ENCODE measurements around the gene CEP89. TPM values are rescaled to one million over a fixed set of nuclear protein-coding genes. Genes with fewer than 3 reads are reported as not detected.
A peak's percentile ranks its signal among the peaks of the same experiment; 100 is the strongest.

CEP89 gene
- total and polyA plus RNA-seq, 8 donors, result 5.7 to 11.0 (median 6.9) TPM

GRCh38 chr19:32924200-32924599, 47.6 kb downstream of the CEP89 start:
- peaks cover 0 to 24% (median 0%) of the 10 kb centered on the region in 3 donors for H3K36me3 ChIP-seq
- H3K27ac ChIP-seq, result no peak overlapping the region
- FAIRE-seq (no peak), ATAC-seq (peak in 2 of 4 donors; percentile 19 to 70), DNase-seq (no peak)
- no peaks in the 10 kb centered on the region for H3K27me3 ChIP-seq
- TF ChIP-seq CTCF (IDR thresholded peaks at IDR 0.05), result no peak
- intact Hi-C loops (cut with DNase I), result no loop called here
- no peaks in the 10 kb centered on the region for H3K4me1 ChIP-seq
- WGBS, 2 donors, result 96 to 100% methylated on average over 6 of the region's 6 CpGs
- H3K9me3 ChIP-seq, result no peaks in the 10 kb centered on the region
- no peak overlapping the region for H3K4me3 ChIP-seq

- Histone ChIP-seq H3K4me3 (no peak overlapping the region), H3K4me1 (no peaks in the 10 kb centered on the region)
- WGBS, 2 donors, result 96% methylated on average over 3 of the region's 3 CpGs
Observed at GRCh38 chr19:32921624-32922023, 50.1 kb downstream of the CEP89 start.

GRCh38 chr19:32919365-32919764, 52.4 kb downstream of the CEP89 start:
- H3K36me3 ChIP-seq, result peaks cover 0 to 7% (median 2%) of the 10 kb centered on the region in 3 donors
- no peaks in the 10 kb centered on the region for H3K4me1 ChIP-seq
- FAIRE-seq, result no peak

More at GRCh38 chr19:32921624-32922023, 50.1 kb downstream of the CEP89 start:
- Histone ChIP-seq H3K27me3 (no peaks in the 10 kb centered on the region), H3K36me3 (peaks cover 0 to 16% (median 0%) of the 10 kb centered on the region in 3 donors), H3K9me3 (no peaks in the 10 kb centered on the region), H3K27ac (no peak overlapping the region)
- FAIRE-seq (no peak), ATAC-seq (no peak), DNase-seq (no peak)
- intact Hi-C loops (cut with DNase I), result no loop called here
- TF ChIP-seq CTCF (IDR thresholded peaks at IDR 0.05), result no peak

GRCh38 chr19:32917616-32917996, 54.2 kb downstream of the CEP89 start:
- FAIRE-seq (no peak), ATAC-seq (no peak), DNase-seq (no peak)
- TF ChIP-seq CTCF (IDR thresholded peaks at IDR 0.05), result no peak
- H3K36me3 ChIP-seq, result peaks cover 0 to 4% (median 2%) of the 10 kb centered on the region in 3 donors
- H3K4me1 ChIP-seq, result no peaks in the 10 kb centered on the region
- H3K27ac ChIP-seq, result no peak overlapping the region
- intact Hi-C loops (cut with DNase I), result no loop called here
- 93 to 95% methylated on average over 8 of the region's 8 CpGs for WGBS, 2 donors
- H3K9me3 ChIP-seq, result no peaks in the 10 kb centered on the region
- H3K27me3 ChIP-seq, result no peaks in the 10 kb centered on the region
- H3K4me3 ChIP-seq, result no peak overlapping the region

More at GRCh38 chr19:32919365-32919764, 52.4 kb downstream of the CEP89 start:
- 89 to 91% methylated on average over 4 of the region's 4 CpGs for WGBS, 2 donors
- ATAC-seq, result no peak
- Histone ChIP-seq H3K9me3 (no peaks in the 10 kb centered on the region), H3K27ac (no peak overlapping the region), H3K27me3 (no peaks in the 10 kb centered on the region), H3K4me3 (no peak overlapping the region)
- no peak for DNase-seq
- intact Hi-C loops (cut with DNase I), result no loop called here
- TF ChIP-seq CTCF (IDR thresholded peaks at IDR 0.05), result no peak

GRCh38 chr19:32916969-32917615, 54.7 kb downstream of the CEP89 start:
- no peaks in the 10 kb centered on the region for H3K9me3 ChIP-seq
- DNase-seq, result no peak
- H3K36me3 ChIP-seq, result peaks cover 0 to 4% (median 2%) of the 10 kb centered on the region in 3 donors
- ATAC-seq, result no peak
- H3K4me3 ChIP-seq, result no peak overlapping the region
- H3K27me3 ChIP-seq, result no peaks in the 10 kb centered on the region
- 58 to 61% methylated on average over 4 of the region's 4 CpGs for whole genome bisulfite sequencing, 2 donors
- intact Hi-C loops (cut with DNase I), result no loop called here
- TF ChIP-seq CTCF (IDR thresholded peaks at IDR 0.05), result no peak
- H3K27ac ChIP-seq, result no peak overlapping the region
- no peaks in the 10 kb centered on the region for H3K4me1 ChIP-seq
- no peak for FAIRE-seq
